HG03378 (cell line): ENCODE data around the gene ZBTB7B.

ENCODE experiments used
- ATAC-seq: cut with Tn5 transposase; IDR thresholded peaks from one replicate; pipeline ENCODE4 v1.9.1; 2021; ENCODE audit warnings: mild to moderate bottlenecking, moderate library complexity; ENCODE audit not compliant: unreplicated experiment

ZBTB7B gene

DNA sequence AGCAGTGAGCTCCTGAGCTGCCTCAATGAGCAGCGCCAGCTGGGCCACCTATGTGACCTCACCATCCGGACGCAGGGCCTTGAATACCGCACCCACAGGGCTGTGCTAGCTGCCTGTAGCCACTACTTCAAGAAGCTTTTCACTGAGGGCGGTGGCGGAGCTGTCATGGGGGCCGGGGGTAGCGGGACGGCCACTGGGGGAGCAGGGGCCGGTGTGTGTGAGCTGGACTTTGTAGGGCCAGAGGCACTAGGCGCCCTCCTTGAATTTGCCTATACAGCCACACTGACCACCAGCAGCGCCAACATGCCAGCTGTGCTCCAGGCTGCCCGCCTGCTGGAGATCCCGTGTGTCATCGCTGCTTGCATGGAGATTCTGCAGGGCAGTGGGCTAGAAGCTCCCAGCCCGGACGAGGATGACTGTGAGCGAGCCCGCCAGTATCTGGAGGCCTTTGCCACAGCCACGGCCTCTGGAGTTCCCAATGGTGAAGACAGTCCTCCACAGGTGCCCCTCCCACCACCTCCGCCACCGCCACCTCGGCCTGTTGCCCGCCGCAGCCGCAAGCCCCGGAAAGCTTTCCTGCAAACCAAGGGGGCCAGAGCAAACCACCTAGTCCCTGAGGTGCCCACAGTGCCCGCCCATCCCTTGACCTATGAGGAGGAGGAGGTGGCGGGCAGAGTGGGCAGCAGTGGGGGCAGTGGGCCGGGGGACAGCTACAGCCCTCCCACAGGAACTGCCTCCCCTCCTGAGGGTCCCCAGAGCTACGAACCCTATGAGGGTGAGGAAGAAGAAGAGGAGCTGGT, 12.3 kb downstream of the ZBTB7B start:
- no peak for ATAC-seq

DNA sequence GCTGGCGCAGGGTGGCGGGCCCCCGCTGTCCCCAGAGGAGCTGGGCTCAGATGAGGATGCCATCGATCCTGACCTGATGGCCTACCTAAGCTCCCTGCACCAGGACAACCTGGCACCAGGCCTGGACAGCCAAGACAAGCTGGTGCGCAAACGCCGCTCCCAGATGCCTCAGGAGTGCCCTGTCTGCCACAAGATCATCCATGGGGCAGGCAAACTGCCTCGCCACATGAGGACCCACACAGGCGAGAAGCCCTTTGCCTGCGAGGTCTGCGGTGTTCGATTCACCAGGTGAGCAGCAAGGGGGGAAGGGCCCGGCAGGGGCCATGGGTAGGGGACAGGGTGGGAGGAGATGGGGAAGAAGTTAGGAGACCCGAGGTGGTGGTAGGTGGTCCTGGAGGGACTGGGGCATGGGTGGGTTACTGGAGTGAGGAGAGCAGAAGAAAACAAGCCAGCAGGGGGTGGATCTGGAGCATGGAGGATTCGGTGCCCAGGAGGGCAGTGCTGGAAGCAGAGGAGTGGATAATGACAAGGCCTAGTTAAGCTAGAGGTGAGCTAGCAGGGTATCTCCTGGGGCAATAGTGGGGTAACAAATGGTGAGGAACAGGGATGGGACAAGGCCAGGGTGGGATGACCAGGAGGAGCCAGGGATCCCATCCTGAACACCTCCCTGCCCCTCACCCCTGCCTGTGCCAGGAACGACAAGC, 13.1 kb downstream of the ZBTB7B start:
- no peak for ATAC-seq

DNA sequence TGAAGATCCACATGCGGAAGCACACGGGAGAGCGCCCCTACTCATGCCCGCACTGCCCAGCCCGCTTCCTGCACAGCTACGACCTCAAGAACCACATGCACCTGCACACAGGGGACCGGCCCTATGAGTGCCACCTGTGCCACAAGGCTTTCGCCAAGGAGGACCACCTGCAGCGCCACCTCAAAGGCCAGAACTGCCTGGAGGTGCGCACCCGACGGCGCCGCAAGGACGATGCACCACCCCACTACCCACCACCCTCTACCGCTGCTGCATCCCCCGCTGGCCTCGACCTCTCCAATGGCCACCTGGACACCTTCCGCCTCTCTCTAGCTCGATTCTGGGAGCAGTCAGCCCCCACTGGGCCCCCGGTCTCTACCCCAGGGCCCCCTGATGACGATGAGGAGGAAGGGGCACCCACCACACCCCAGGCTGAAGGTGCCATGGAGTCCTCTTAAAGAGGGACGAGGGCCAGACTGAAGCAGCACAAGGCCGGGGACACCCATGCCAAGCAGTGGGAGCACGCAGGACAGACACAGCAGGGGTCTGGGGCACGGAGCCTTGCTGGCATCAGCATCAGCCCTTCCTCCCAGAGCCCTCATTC, 13.7 kb downstream of the ZBTB7B start:
- ATAC-seq = no peak

DNA sequence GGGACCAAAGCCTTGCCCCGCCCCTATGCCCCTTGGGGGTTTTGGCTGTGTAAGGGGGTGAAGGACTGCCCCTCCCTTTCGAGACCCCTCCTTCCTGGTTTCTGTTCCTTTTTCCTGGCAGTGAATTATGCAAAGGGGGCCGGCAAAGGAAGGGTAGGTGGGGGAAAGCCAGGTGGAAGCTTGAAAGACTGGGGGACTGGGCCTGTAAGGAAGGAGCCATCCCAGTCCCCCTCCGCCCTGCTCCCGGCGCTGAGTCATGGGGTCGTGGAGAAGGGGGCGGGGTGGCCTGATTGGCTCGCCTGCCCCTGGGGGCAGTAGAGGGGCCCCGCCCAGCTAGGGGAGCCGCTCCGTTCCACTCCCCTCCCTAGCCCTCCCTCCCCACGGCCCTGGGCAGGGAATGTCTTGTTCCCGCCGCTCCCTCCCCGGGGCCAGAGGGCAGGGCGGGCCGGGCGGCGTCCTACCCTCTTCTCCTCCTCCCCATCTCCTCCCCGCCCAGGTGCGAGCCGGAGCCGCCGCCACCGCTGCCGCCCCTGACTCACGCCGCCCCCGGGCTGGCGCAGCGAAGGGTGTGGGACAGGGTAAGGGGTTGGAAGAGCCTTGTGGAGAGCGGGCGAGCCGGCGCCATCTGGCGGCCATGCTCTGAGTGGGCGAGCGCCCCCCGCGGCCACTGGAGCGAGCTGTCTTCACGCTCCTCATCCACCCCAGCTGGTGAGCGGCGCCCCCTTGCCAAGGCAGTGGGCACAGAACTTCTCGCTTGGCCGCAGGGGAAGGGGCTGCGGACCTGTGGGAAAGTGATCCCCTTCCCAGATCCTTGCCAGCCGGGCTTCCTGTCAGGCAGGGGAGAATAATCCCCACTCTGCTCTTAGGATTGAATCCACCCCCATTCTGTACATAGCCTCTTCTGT, 14.7 kb downstream of the ZBTB7B start:
- no peak for ATAC-seq

DNA sequence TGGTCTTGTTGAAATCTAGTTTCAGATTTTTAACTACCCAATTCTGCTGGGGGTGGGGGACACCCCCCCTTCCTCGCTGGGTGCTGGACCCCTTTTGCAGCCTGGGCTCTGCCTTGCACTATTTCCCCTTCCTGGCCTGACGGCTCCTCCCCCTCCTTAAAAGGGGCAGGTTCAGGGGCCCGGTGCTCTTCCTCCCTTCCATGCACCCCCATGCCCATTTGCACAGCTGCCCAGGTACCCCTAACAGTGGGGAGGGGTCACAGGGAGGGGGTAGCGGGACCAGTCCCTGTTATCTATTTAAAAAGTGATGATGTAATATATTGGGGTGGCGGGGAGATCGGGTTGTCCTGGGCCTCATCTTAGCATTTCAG, 15.3 kb downstream of the ZBTB7B start:
- ATAC-seq = no peak

DNA sequence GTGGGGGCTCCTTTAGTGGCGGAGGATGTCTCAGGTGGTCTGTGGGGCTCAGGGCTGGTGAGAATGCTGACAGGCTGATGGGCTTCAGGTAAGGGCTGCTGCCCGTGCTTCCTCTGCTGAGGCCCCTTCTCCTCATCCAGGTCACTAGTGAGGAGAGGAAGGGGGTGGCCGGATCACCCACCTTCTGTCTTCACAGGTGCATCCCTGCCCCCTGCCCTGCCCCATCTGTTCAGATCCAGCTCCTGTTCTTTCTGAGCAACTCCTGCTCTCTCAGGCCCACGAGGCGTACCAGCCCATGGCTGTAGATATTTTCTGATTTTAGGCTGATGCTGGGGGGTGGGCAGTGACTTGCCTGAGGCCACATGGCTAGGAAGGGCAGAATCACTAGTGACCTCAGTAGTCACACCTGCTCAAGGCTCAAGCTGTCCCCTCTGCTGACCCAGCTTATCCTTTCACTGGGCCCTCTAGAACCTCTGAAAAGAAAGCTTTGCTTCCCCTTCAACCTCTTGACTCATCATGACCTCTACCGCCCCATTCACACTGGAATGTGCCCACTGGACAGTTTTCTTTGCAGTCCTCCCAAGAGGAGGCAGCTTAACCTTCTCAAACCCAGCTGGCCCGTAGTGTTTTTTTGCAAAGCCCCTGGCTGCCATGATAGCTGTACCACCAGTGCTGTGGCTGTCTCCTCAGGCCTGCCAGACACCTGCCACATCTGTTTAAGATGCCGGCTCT, 16.2 kb downstream of the ZBTB7B start:
- ATAC-seq = no peak

DNA sequence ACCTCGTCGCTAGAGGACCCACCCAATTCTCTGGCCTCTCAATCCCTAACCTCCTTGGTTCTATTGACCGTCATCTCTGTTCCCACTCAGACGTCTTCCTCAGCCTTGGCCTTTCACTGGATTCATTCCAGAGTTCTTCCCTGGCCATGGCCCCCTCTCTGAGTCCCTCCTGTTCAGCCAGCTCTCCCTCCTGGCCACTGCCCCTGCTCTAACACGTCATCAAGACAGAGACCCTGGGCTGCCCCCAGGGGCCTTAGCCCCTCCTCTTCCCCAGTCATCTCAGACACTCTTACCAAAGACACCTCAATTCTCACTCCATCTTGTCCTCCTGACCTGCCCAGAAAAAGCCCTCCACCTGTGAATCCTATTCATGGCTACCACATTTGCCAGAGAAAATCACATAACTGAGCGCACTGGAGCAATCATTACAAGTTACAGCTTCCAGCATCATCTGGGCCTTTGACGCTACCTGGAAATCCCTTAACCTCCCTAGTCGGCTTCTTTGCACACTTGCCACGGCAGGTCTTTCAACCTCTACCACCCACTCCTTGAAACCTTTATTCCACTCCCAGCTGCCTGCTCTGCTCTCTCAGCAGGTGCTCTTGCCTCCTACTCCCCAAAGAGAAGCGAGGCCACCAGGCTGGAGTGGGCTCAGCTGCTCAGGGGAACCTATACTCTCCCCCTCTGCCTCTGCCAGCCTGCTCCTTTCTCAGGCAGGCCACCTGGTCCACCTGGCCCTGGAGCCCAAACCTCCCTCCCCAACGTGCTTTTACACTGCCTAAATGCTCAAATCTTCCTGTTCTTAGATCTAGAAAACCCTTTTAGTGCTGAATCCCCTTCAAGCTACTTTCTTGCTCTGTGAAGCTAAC, 17.0 kb downstream of the ZBTB7B start:
- ATAC-seq = no peak

DNA sequence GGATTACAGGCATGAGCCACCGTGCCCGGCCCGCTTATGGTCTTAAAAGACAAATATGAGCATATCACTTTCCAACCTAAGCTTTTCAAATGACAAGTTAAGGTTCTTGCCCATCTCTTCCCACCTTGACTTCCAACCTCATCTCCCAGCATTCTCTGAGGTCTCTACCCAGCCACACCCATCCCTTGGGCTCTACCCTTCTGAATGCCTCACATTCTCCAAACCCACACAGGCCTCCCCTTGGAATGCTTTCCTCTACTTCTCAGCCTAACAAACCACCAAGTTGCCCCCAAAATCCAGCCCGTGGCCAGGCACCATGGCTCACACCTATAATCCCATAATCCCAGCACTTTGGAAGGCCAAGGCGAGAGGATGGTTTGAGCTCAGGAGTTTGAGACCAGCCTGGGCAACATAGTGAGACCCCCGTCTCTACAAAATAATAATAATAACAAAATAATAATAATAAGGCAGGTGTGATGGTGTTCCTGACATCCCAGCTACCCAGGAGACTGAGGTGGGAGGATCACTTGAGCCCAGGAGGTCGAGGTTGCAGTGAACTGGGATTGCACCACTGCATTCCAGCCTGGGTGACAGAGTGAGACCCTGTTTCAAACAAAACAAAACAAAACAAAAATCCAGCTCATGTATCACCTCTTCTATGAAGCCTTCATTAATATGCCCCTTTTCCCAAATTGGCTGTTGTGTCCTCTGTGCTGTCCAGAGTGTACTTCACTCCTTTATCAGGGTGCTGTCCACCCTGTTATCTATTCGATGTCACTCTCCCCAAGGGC, 19.7 kb downstream of the ZBTB7B start:
- no peak for ATAC-seq

DNA sequence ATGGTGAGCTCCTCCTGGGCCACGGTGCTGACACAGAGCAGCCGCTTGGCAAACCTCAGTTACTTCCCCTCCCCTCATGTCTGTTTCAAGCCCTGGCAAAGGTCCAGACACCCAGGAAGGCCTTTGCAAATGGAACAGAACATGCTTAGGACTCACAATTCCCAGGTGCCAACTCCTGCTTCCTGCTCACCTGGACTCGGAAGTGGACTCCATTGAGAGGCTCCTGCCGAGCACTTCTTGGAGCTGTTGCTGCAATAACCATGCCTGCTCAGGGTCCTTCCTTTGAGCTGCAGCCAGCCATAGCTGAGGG, 20.3 kb downstream of the ZBTB7B start:
- ATAC-seq = no peak

DNA sequence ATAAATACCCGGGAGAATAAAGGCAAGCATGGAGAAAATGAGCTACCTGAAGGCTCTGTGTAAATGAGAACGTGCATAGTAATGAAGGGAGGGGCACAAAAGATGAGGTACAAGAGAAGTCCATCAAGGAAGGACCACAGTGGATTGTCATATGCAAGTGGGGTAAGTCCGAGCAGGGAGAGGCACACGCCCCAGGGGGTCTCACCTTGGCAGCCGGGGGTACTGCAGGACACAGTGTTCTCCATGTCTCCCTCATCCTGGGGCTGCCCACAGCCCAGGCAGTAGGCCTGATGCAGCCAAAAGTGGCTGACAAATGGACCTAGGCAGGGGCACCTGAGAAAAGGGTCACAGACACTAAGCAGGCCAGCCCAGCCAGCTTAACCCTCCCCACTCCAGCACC, 21.0 kb downstream of the ZBTB7B start:
- ATAC-seq = no peak

DNA sequence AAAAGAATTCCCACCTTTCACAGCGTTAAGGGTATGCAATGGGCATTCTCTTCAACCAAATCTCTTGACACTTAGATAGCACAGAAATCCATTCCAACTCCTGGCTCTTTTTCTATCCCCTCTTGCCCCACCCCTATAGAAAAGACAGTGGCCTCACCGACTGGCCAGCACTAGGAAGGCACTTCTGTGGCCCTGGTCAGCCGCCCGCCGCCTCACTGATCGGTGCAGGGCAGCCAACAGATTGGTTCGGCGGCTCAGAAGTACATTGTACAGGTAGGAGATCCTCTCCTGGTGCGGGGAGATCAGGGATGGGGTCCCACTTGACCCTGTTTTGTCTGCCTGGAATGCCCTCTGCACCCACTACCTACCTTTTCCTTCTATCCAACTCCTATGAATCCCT, 21.7 kb downstream of the ZBTB7B start:
- ATAC-seq = no peak

DNA sequence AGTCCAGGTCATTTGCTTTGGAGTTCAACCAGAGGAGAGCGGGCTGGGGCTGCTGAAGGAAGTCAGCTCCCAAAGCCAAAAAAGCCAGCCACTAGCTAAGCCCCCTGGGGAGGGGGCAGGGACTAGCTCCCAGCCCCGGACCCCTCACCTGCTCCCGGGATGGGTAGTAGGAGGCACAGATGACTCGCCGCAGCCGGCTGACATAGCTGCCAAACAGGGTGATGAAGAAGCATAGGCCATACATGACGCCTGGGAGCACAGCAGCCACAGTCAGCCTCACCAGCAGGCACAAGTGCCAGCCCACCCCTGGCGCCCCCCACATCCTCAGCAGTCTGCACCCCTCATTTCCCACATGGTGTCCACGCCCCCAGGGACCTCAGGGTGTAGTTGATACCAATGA, 23.6 kb downstream of the ZBTB7B start:
- no peak for ATAC-seq

DNA sequence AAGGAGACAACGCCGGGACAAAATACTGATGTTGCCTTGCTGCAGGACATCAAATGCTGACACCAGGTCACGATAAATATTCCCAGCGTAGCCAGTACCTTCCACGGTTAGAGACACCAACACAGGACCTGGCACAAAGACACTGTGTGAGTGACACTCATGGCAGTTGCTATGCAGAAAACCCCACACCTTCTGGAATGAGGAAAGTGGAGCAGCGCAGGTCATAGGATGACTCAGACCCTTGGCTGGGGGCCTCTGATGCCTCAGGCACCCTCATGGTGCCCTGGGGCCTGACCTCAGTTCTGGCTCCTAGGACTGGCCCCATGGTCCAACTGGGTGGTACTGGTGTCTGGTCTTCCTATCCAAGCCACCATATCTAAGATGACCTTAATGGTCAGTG, 24.0 kb downstream of the ZBTB7B start:
- no peak for ATAC-seq

DNA sequence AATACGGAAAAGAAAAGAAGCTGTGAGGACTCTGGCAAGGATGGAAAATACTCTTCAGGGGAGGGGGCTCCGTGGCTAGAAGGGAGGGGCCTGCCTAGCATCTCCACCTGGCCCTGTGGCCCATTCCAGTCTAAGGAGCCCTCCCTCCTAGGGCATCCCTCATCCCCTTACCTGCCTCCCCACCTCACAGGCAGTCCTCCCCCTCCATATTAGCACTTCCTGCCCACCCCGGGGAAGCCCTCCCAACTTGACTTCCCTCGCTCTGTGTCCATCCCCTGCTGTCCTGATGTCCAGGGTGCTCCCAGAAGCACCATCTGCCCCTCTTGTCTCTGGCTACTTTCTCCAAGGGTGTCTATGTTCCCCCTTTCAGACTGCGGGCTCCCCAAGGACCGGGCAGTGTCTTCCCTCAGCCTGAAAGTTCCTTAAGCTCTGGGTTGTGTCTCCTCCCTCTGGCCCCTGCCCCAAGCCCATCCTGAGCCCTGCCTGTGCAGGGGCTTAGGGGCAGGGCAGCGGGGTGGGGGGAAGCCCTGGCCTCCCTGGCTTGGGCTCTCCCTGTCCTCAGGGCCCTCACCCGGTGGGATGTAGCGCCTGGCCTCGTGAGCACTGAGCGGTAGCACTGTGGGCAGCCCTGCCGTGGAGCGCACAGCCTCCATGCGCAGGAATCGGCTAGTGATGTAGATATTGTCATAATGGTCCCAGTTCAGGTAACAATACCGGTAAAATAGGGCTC, 27.1 kb downstream of the ZBTB7B start:
- ATAC-seq = no peak

DNA sequence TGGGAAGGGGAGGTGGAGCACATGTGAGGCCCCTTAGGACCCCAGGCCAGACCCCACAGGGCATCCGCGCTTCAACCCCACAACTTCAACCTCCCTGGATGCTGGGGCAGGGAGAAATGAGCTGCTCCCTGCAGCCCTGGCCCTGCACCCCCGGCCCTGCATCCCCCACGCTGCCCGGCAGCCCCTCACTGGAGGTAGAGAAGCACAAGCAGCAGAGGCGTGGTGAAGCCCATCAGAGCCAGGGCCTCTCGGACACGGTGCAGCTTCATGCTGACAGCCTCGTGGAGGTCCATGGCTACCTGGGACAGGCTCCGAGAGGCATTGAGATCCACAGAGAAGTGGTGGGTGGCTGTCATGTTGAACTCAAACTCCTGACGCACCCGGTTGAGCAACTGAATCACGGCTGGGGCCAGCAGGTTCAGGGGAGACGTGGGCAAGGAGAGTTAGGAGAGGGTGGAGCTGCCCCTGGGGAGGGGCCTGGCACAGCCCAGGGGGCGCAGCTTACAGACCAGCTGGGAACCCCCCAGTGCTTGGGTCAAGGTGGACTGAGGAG, 27.7 kb downstream of the ZBTB7B start:
- ATAC-seq = no peak

DNA sequence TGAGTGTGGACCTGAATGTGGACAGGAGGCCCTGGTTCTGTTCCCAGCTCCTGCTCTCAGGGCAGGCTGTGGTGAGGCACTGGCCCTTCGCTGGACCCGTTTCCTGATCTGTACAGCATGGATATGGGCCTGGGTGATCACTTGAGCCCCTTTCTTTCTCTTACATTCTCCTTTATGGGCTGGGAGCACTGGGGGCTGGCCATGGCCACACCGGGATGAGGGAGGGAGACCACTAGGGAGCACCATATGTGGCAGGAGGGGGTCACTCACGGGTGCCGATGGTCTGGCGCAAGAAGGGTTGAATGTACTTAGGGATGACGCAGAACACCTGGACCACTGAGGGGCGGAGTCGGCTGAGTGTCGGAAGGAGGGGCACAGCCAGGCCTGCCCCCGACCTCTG, 28.3 kb downstream of the ZBTB7B start:
- ATAC-seq = no peak

DNA sequence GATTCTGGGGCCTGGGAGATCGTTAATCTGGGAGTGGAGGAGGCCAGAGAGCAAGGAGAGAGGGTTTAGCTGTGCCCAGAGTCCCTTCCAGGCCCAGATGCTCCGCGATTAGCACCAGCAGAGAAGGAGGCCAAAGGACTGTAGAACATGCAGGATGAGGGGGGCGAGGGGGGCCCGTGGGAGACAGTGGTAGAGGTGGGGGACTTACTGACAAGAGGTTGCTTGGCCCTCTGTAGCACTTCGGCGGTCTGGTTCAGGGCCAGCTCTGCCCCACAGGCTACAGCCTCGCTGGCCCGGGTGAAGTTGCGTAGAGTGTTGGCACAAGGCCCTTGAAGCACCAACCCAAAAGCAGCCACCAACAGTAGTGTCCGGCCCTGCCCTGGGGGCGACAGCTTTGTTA, 30.3 kb downstream of the ZBTB7B start:
- ATAC-seq = no peak

DNA sequence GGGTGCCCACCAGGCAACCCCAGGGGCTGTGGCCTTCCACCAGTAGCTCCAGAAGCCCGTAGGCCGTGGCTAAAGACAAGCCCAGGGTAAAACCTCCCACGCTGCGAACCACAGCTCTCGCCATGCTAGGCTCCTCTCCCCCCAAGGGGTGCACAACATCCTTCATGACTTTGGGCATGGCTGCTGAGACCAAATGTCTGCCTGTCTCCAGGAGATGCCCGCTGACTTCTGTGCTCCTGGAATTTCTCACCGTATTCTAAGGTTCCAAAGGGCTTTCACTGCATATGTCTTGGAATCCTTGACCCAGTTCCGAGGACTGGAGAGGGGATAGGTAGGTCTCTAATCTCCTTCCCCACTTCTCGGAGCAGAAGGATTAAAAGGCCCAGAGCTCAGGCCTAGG, 30.9 kb downstream of the ZBTB7B start, which contains the start of the genes DCST1 and DCST2:
Gene DCST1 (plus strand): TSS at position 301 of the 400 bp plus-strand sequence. CDS start 213 bp downstream, outside the sequence.
Gene DCST2 (minus strand): TSS at position 258 of the 400 bp plus-strand sequence. CDS start 80 bp downstream, at position 178.
- ATAC-seq = no peak
